GM18502 (cell line): Measurements from ENCODE around the gene CAPZA1.
A peak's percentile ranks its signal among the peaks of the same experiment; 100 is the strongest.

Source experiments
- ATAC-seq: cut with Tn5 transposase; IDR thresholded peaks from one replicate; pipeline ENCODE4 v1.9.1; 2021; ENCODE audit warnings: mild to moderate bottlenecking; ENCODE audit not compliant: unreplicated experiment, poor library complexity

CAPZA1 gene

GRCh38 chr1:112698366-112699310, 79.0 kb downstream of the CAPZA1 start:
- ATAC-seq, result no peak

GRCh38 chr1:112699425-112700144, 80.0 kb downstream of the CAPZA1 start:
- ATAC-seq, result no peak

- ATAC-seq, result peak; percentile 48
These were observed 80.9 kb downstream of the CAPZA1 start for GRCh38 chr1:112700290-112701226.

GRCh38 chr1:112701227-112702066, 81.8 kb downstream of the CAPZA1 start:
- no peak for ATAC-seq

GRCh38 chr1:112702067-112702395, 82.4 kb downstream of the CAPZA1 start:
- ATAC-seq, result no peak

GRCh38 chr1:112702420-112703261, 83.0 kb downstream of the CAPZA1 start:
- ATAC-seq, result no peak

GRCh38 chr1:112703706-112704105, 84.1 kb downstream of the CAPZA1 start:
- ATAC-seq, result no peak

GRCh38 chr1:112704391-112704933, 84.8 kb downstream of the CAPZA1 start:
- ATAC-seq, result no peak

GRCh38 chr1:112704934-112705627, 85.4 kb downstream of the CAPZA1 start:
- peak; percentile 64 for ATAC-seq

- ATAC-seq, result peak; percentile 67
These were observed 87.0 kb downstream of the CAPZA1 start, which contains the start of gene RHOC for GRCh38 chr1:112706505-112707220. TSS of gene RHOC (minus strand) at chr1:112707127. CDS start at chr1:112703799, 3,328 bp downstream.

GRCh38 chr1:112707221-112708001, 87.8 kb downstream of the CAPZA1 start:
- ATAC-seq, result peak; percentile 64

- ATAC-seq, result no peak
These were observed 88.4 kb downstream of the CAPZA1 start for GRCh38 chr1:112708002-112708448.

GRCh38 chr1:112708489-112708888, 88.9 kb downstream of the CAPZA1 start:
- no peak for ATAC-seq

- ATAC-seq, result no peak
These were observed 90.5 kb downstream of the CAPZA1 start for GRCh38 chr1:112710159-112710558.

GRCh38 chr1:112710586-112710985, 91.0 kb downstream of the CAPZA1 start:
- no peak for ATAC-seq

- no peak for ATAC-seq
These were observed 91.4 kb downstream of the CAPZA1 start for GRCh38 chr1:112711041-112711440.
